GM10266 (cell line): ENCODE measurements around the gene PAX4.
A peak's percentile ranks its signal among the peaks of the same experiment; 100 is the strongest.

Source experiments
- DNase-seq: peaks from one replicate; pipeline ENCODE4 v3.0.0; 2012; ENCODE audit errors: extremely low spot score
- CTCF ChIP-seq: IDR thresholded peaks from 2 replicates; pipeline ENCODE4 v1.5.1; 2012; ENCODE audit warnings: mild to moderate bottlenecking, low read depth; ENCODE audit not compliant: control insufficient read depth, insufficient read depth; ENCODE audit errors: missing control alignments

PAX4 gene

GRCh38 chr7:127647636-127648035 is 29.7 kb upstream of the PAX4 start:
- DNase-seq = no peak
- no peak for TF ChIP-seq CTCF

GRCh38 chr7:127644484-127644883 is 26.5 kb upstream of the PAX4 start:
- no peak for DNase-seq
- TF ChIP-seq CTCF = no peak

- no peak for DNase-seq
- TF ChIP-seq CTCF = no peak
Measured at GRCh38 chr7:127638197-127638596, 20.3 kb upstream of the PAX4 start.

- TF ChIP-seq CTCF = no peak
- DNase-seq = no peak
Measured at GRCh38 chr7:127635659-127636285, 17.8 kb upstream of the PAX4 start.

GRCh38 chr7:127632276-127632910 is 14.5 kb upstream of the PAX4 start:
- DNase-seq = no peak

GRCh38 chr7:127629268-127629854 is 11.4 kb upstream of the PAX4 start:
- peak; percentile 30 for DNase-seq
- peak; percentile 50 for TF ChIP-seq CTCF

More at GRCh38 chr7:127632276-127632910, 14.5 kb upstream of the PAX4 start:
- TF ChIP-seq CTCF = no peak

- TF ChIP-seq CTCF = peak; percentile 27
- DNase-seq = no peak
Measured at GRCh38 chr7:127628445-127628844, 10.5 kb upstream of the PAX4 start.
